NOMO-1 (cell line): ENCODE measurements around the gene MPRIP.
"Not testable (repeated sequence)": the region's sequence is repeated elsewhere in the genome, so short reads cannot be mapped to it uniquely, and the experiment has no call there.

Experiments
- DNase-seq, 2 experiments: peaks; one replicate each; lab custom pipeline; 2025; ENCODE audit not compliant: unreplicated experiment in 2 of 2; lab: John Stamatoyannopoulos, UW

Gene MPRIP

GRCh38 chr17:17157041-17157440, 114.8 kb downstream of the MPRIP start:
- no peak for DNase-seq

DNA sequence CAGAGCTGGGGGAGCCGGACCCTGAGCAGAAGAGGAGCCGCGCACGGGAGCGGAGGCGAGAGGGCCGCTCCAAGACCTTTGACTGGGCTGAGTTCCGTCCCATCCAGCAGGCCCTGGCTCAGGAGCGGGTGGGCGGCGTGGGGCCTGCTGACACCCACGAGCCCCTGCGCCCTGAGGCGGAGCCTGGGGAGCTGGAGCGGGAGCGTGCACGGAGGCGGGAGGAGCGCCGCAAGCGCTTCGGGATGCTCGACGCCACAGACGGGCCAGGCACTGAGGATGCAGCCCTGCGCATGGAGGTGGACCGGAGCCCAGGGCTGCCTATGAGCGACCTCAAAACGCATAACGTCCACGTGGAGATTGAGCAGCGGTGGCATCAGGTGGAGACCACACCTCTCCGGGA, 116.2 kb downstream of the MPRIP start:
- not testable (repeated sequence) for DNase-seq

- DNase-seq: no peak
Measured at GRCh38 chr17:17159571-17159970, 117.3 kb downstream of the MPRIP start.

GRCh38 chr17:17161121-17161520, 118.9 kb downstream of the MPRIP start:
- DNase-seq: no peak

GRCh38 chr17:17161759-17162158, 119.5 kb downstream of the MPRIP start:
- no peak for DNase-seq

DNA sequence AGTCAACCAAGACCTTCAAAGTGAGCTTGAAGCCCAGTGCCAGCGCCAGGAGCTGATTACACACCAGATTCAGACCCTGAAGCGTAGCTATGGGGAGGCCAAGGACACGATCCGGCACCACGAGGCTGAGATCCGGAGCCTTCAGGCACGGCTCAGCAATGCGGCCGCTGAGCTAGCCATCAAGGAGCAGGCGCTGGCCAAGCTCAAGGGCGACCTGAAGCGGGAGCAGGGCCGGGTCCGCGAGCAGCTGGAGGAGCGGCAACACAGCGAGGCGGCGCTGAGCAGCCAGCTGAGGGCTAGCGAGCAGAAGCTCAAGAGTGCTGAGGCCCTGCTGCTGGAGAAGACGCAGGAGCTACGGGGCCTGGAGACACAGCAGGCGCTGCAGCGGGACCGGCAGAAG, 121.9 kb downstream of the MPRIP start:
- DNase-seq: no peak

GRCh38 chr17:17164676-17165075, 122.4 kb downstream of the MPRIP start:
- no peak for DNase-seq

DNA sequence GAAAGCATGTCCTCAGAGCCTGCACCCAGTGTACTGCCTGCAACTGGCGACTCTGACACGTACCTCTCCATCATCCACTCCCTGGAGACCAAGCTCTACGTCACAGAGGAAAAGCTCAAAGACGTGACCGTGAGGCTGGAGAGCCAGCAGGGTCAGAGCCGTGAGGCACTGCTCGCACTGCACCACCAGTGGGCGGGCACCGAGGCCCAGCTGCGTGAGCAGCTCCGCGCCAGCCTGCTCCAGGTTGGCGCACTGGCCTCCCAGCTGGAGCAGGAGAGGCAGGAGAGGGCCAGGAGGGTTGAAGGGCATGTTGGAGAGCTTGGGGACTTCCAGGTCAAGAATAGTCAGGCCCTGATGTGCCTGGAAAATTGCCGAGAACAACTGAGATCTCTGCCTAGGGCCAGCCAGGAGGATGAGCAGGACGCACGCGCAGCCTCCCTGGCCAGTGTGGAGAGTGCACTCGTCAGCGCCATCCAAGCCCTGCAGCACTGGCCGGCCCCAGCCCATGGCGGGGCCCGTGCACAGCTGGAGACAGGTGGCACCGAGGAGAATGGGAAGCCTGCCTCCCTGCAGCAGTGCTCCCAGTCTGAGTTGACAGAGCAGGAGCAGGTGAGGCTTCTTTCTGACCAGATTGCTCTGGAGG, 123.5 kb downstream of the MPRIP start:
- DNase-seq: no peak

DNA sequence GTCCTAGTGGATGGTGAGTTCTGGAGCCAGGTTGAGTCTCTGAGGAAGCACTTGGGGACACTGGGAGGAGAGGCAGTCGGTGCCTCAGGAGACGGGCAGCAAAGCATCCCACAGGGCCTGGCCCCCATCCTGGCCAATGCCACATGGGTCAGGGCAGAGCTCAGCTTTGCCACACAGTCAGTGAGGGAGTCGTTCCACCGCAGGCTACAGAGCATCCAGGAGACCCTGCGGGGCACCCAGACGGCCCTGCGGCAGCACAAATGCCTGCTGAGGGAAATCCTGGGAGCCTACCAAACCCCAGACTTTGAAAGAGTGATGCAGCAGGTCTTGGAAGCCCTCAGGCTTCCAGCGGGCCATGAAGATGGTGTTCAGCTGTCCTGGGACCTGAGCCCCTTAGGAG, 124.2 kb downstream of the MPRIP start:
- no peak for DNase-seq

GRCh38 chr17:17167356-17167755, 125.1 kb downstream of the MPRIP start:
- DNase-seq: no peak

- DNase-seq: no peak
Measured at GRCh38 chr17:17167986-17168385, 125.7 kb downstream of the MPRIP start.

GRCh38 chr17:17168401-17168800, 126.1 kb downstream of the MPRIP start:
- DNase-seq: no peak

DNA sequence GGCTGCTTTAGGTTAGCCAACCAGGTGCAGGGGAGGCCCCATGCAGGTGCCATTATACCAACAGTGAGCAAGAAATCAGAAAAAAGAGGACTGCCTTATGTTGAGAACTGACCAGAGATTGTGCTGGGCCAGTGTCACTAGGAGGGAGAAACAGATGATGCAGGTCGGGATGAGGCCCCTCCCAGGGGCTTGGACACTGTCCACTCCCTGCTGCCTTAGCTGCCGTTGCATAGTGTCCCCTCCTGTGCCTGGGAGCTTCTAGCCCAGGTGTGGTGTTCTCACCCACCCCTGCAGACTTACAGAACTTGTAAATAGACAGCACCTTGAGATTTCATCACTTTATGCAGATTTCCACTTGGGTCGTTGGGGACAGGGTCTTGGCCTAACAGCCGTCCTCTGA, 127.1 kb downstream of the MPRIP start:
- no peak for DNase-seq

DNA sequence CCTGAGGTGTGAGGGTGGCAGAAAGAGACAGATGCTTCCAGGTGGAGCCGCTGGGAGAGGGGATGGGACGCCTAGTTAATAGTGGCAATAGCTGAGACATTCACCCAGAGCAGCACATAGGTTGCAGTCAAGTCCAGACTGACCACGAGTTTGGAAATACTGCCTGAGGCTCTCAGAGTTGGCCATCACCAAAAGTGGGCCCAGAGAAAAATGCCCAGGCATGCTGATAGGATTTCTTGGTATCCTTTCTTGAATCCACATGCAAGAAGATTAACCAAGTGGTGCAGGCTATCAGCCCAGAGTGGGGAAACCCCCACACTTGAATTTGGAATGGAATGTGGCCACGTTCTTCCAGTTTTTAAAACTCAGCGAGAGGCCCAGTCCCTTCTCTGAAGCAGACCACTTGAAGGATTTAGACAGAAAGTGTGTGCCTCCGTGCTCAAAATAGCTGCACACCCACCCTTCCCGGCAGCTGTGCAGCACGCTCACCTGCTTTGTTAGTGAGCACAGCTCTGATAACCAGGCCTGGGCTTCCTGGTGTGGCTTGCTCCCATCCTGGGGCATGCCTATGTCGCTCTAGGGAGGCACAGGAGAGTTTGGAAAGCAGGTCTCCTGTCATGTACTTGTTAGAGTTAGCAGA, 128.2 kb downstream of the MPRIP start:
- no peak for DNase-seq

- no peak for DNase-seq
Measured at GRCh38 chr17:17171186-17171585, 128.9 kb downstream of the MPRIP start.

DNA sequence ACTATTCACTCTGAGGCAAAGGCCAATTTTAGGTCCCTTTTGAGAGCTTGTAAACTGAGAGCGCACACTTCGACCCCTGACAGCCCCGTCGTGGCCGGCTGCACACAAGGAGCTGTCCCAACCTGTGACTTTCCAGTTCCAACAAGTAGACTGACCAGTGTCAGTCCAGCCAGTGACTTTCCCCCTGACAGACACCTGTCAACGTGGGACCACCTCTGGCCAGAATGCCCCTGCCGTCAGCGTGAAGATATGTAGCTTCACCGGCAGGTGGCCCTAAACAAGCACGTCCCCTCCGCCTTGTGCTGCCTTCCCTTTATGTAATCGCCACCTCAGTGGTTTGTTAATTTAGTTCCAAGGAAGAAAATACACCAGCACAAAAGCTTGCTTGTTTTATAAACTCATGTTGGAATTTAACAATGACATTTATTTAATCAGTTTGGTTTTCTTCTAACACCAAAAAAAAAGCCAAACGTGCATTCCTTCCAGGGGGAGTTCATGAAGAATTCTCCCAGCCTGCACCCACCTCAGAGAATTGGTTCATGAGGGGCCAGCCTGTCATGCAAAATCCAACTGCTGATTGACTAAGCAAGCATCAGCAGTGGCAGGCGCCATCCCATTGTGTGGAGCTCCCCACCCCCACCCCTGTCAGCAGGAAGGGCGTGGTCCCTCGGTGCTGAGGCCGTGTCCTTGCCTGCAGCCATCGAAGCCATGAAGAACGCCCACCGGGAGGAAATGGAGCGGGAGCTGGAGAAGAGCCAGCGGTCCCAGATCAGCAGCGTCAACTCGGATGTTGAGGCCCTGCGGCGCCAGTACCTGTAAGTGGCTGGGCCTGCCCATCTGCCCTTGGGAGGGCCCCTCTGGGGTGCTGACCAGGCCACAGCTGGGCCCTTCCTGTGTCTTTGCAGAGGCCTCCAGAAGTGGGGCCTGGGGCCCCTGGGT, 130.0 kb downstream of the MPRIP start:
- DNase-seq: no peak

- DNase-seq: no peak
Measured at GRCh38 chr17:17172990-17173389, 130.7 kb downstream of the MPRIP start.

GRCh38 chr17:17173921-17174320, 131.7 kb downstream of the MPRIP start:
- no peak for DNase-seq

GRCh38 chr17:17175340-17175739, 133.1 kb downstream of the MPRIP start:
- DNase-seq: no peak

GRCh38 chr17:17175917-17176316, 133.7 kb downstream of the MPRIP start:
- DNase-seq: no peak

GRCh38 chr17:17176341-17176740, 134.1 kb downstream of the MPRIP start:
- DNase-seq: no peak

DNA sequence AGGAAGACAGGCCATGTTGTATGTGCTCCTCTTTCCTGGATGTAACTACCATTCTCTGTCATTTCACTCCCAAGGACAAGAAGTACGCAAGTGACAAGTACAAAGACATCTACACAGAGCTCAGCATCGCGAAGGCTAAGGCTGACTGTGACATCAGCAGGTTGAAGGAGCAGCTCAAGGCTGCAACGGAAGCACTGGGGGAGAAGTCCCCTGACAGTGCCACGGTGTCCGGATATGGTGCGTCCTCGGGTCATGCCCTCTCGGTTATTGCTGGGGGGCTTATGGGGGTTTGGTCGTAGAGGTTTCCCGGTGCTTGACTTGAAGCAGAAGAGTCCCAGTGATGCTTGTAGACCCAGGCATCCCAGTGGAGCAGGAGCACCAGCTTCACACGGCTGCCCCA, 134.9 kb downstream of the MPRIP start:
- no peak for DNase-seq
